Measurements from ENCODE around the gene CYCS. TPM values are rescaled to one million over a fixed set of nuclear protein-coding genes. Genes with fewer than 3 reads are reported as not detected.

The CYCS gene
- total and polyA plus RNA-seq, 4 donors = 94.7 to 271 (median 178) TPM

DNA sequence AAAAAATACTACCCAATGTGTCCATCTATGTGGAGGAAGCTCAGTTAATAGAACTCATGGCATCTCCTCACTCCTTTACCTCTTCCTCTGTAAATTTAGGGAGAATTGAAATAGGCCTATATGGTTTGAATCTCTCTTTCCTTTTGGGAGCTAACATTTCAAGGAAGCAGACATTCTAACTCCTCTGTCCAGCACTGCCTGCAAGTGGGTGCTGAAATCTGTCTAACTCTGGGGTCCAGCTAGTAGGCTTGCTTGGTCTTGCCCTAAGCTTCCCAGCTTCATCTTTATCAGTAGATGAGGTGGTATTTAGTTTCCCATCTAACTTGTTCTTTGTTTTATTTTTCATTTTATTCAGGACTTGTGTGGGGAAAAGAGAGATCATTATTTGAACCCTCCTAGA is 23.2 kb downstream of the CYCS start:
- Histone ChIP-seq H3K36me3 (ENCODE audit: control insufficient read depth, insufficient read depth, low read length) (no peaks in the 10 kb centered on the region), H3K4me3 (ENCODE audit: low read depth, low read length) (no peak overlapping the region), H3K4me1 (ENCODE audit: control insufficient read depth, insufficient read depth, low read length) (no peaks in the 10 kb centered on the region), H3K27me3 (ENCODE audit: control insufficient read depth, insufficient read depth, low read length) (no peaks in the 10 kb centered on the region), H3K9me3 (ENCODE audit: control insufficient read depth, insufficient read depth, low read length) (no peaks in the 10 kb centered on the region), H3K27ac (ENCODE audit: low read depth, low read length) (no peak overlapping the region)
- DNase-seq (ENCODE audit: low read depth in 4 of 6, low spot score in 6 of 6) = no peak

DNA sequence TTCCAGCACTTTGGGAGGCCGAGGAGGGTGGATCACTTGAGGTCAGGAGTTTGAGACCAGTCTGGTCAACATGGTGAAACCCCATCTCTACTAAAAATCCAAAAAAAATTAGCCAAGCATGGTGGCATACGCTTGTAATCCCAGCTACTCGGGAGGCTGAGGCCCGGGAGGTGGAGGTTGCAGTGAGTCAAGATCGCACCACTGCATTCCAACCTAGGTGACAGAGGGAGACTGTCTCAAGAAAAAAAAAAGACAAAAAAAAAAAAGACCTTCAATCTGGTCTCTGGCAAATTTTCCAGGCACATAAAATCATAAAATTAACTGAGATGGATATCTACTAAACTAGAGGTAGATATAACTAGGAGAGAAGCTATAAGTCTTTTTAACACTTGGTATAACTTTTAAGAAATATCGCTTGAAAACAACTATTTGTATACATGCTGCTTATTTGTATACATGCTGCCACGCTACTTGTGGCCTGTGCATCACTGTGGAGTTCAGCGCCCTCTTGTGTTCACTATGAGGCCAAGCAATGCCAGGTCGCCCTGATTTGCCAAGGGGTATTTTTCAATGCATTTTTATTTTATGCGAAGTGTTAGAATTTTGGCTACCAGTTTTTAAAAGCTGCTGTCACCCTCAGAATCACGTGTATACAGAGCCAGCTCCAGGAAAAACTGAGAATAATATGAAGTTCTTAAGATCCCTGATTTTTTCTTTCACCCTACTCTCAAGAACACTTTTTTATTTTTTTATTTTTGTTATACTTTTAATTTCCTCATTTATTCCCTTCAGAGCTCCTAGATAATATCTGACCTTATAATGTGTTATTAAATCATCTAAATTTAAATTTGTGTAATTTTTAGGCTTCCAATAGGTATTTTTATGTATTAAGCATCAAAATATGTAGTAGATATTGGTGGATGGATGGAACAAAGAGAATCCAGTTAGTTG is 26.7 kb downstream of the CYCS start:
- Histone ChIP-seq H3K9me3 (ENCODE audit: control insufficient read depth, insufficient read depth, low read length) (no peaks in the 10 kb centered on the region), H3K4me1 (ENCODE audit: control insufficient read depth, insufficient read depth, low read length) (no peaks in the 10 kb centered on the region), H3K36me3 (ENCODE audit: control insufficient read depth, insufficient read depth, low read length) (no peaks in the 10 kb centered on the region), H3K4me3 (ENCODE audit: low read depth, low read length) (no peak overlapping the region), H3K27me3 (ENCODE audit: control insufficient read depth, insufficient read depth, low read length) (no peaks in the 10 kb centered on the region), H3K27ac (ENCODE audit: low read depth, low read length) (no peak overlapping the region)
- WGBS (ENCODE audit: insufficient coverage) = 80% methylated on average over 1 of the region's 11 CpGs
- peak in 5 of 6 donors; percentile 26 to 92 (median 45) for DNase-seq (ENCODE audit: low read depth in 4 of 6, low spot score in 6 of 6)

DNA sequence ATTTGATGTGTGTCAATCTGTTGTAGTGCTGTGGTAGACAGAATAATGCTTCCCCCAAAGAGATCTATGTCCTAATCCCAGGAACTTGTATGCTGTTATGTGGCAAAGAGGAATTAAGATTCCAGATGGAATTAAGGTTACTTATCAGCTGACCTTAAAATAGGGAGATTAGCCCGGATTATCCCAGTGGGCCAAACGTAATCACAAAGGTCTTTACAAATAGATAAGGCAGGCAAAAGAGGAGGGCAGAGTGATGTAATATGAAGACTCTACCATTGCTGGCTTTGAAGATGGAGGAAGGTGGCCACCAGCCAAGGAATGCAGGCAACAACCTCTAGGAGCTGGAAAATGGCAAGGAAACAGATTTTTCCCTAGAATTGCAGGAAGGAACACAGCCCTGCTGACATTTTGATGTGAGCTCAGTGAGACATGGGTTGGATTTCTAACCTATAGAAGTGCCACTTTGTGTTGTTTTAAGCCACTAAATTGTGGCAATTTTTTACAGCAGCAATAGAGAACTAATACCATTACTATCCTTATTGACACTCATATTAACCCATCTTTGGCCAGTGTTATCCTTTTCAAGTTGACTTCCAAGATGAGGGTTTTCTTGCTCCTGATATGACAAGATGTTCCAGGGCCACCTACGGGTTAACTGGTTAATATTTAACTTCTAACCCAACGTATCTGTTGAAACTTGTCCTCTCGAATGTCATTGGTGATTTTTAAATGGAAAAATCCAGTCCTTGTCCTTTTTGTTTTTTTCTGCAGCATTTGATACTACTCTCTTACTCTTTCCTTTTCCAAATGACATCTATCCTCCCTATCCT is 29.3 kb downstream of the CYCS start:
- DNase-seq (ENCODE audit: low read depth in 4 of 6, low spot score in 6 of 6) = no peak
- Histone ChIP-seq H3K4me3 (ENCODE audit: low read depth, low read length) (no peak overlapping the region), H3K36me3 (ENCODE audit: control insufficient read depth, insufficient read depth, low read length) (no peaks in the 10 kb centered on the region), H3K9me3 (ENCODE audit: control insufficient read depth, insufficient read depth, low read length) (no peaks in the 10 kb centered on the region), H3K27ac (ENCODE audit: low read depth, low read length) (no peak overlapping the region), H3K27me3 (ENCODE audit: control insufficient read depth, insufficient read depth, low read length) (no peaks in the 10 kb centered on the region), H3K4me1 (ENCODE audit: control insufficient read depth, insufficient read depth, low read length) (no peaks in the 10 kb centered on the region)
- WGBS (ENCODE audit: insufficient coverage) = 82% methylated on average over 3 of the region's 5 CpGs

DNA sequence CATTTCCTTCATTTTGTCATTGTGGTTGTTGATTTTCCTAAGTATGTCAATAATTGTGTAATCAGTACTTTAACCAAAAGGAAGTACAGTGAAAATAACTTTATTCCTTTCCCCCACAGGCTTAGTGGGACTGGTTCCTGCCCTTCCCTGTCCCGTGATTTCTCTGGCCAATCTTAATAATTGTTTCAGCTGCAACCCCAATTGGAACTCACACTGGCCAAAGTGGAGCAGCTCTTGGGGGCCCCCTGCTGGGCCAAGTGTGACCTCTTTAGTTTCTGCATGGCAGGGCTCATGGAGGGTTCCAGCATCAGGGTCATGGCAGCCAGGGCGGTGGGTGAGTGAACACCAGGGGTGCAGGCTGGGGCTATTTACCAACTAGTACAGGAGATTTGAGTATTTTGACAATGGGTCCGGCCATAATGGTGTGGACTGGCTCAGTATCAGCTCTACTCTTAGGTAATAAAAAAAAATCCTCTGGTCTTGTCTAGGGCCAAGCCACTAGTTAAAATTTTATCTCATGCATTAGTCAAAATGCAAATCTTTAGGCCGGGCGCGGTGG is 31.7 kb downstream of the CYCS start:
- Histone ChIP-seq H3K9me3 (ENCODE audit: control insufficient read depth, insufficient read depth, low read length) (no peaks in the 10 kb centered on the region), H3K4me3 (ENCODE audit: low read depth, low read length) (no peak overlapping the region), H3K36me3 (ENCODE audit: control insufficient read depth, insufficient read depth, low read length) (no peaks in the 10 kb centered on the region), H3K4me1 (ENCODE audit: control insufficient read depth, insufficient read depth, low read length) (no peaks in the 10 kb centered on the region), H3K27me3 (ENCODE audit: control insufficient read depth, insufficient read depth, low read length) (no peaks in the 10 kb centered on the region), H3K27ac (ENCODE audit: low read depth, low read length) (no peak overlapping the region)
- DNase-seq (ENCODE audit: low read depth in 4 of 6, low spot score in 6 of 6) = peak in 4 of 6 donors; percentile 12 to 69 (median 38)
- WGBS (ENCODE audit: insufficient coverage) = 86% methylated on average over 2 of the region's 6 CpGs

DNA sequence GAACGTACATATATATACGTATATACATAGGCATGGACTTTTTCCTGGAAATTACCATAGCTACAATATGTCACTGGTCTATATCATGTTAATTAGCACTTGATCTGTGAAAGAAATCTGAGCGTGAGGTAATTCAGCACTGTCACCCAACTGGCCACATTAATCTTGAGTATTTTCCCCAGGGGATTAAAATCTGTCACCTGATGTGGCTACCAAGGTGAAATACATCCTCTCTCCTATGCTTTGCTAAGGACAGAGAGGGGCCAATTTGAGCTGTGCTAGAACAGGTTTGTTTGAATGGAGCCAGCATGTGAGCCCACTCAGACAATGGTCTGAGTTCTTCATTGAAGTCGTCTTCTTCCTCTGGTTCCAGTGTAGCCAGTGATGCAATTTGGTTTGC is 33.3 kb downstream of the CYCS start:
- no peak overlapping the region for H3K4me3 ChIP-seq (ENCODE audit: low read depth, low read length)
- no peak overlapping the region for H3K27ac ChIP-seq (ENCODE audit: low read depth, low read length)
- H3K9me3 ChIP-seq (ENCODE audit: control insufficient read depth, insufficient read depth, low read length) = no peaks in the 10 kb centered on the region
- H3K27me3 ChIP-seq (ENCODE audit: control insufficient read depth, insufficient read depth, low read length) = no peaks in the 10 kb centered on the region
- no peaks in the 10 kb centered on the region for H3K36me3 ChIP-seq (ENCODE audit: control insufficient read depth, insufficient read depth, low read length)
- no peaks in the 10 kb centered on the region for H3K4me1 ChIP-seq (ENCODE audit: control insufficient read depth, insufficient read depth, low read length)
- DNase-seq (ENCODE audit: low read depth in 4 of 6, low spot score in 6 of 6) = no peak
- WGBS (ENCODE audit: insufficient coverage) = 45% methylated on average over 1 of the region's 4 CpGs

DNA sequence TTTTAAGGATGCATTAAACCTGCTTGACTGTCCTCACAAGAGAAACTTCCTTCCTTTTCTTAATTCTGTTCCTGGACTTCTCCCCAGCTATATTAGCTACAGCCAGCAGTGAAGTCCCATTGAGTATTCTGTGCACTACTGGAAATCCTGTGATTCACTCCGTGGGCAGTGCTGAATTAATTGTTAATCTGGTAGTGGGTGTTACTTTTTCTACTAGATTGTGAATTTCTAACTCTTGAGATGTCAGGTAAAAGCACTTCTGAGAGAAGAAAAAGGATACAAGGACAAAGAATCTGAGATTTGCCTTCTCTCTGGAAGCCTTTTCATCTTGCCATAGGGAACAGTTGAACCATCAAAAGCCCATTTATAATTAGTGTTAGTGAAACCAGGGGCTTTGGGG is 33.9 kb downstream of the CYCS start:
- no peak overlapping the region for H3K27ac ChIP-seq (ENCODE audit: low read depth, low read length)
- H3K36me3 ChIP-seq (ENCODE audit: control insufficient read depth, insufficient read depth, low read length) = no peaks in the 10 kb centered on the region
- peak in 1 of 6 donors; percentile 49 for DNase-seq (ENCODE audit: low read depth in 4 of 6, low spot score in 6 of 6)
- H3K27me3 ChIP-seq (ENCODE audit: control insufficient read depth, insufficient read depth, low read length) = no peaks in the 10 kb centered on the region
- H3K9me3 ChIP-seq (ENCODE audit: control insufficient read depth, insufficient read depth, low read length) = no peaks in the 10 kb centered on the region
- no peaks in the 10 kb centered on the region for H3K4me1 ChIP-seq (ENCODE audit: control insufficient read depth, insufficient read depth, low read length)
- H3K4me3 ChIP-seq (ENCODE audit: low read depth, low read length) = no peak overlapping the region
- 0% methylated on average over 1 of the region's 1 CpG for WGBS (ENCODE audit: insufficient coverage)

DNA sequence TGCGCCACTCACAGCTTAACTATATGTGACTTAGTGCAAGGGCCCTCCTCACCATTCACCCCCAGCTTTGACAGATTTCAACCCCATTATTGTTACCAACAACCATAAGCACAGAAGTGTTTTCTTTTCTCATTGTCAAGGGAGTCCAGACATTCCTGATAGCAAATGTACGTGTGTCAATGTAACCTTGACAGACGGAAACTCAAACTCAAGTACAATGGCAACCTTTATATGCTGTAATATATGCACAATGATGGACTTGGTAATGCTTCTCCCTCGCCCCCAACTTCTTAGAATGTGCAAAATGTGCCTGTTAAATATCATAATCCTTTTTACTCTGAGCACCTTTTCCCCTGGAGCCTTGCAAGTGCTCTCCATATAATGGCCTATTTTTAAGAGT is 34.7 kb downstream of the CYCS start:
- Histone ChIP-seq H3K4me3 (ENCODE audit: low read depth, low read length) (no peak overlapping the region), H3K27me3 (ENCODE audit: control insufficient read depth, insufficient read depth, low read length) (no peaks in the 10 kb centered on the region), H3K36me3 (ENCODE audit: control insufficient read depth, insufficient read depth, low read length) (no peaks in the 10 kb centered on the region), H3K4me1 (ENCODE audit: control insufficient read depth, insufficient read depth, low read length) (no peaks in the 10 kb centered on the region), H3K9me3 (ENCODE audit: control insufficient read depth, insufficient read depth, low read length) (no peaks in the 10 kb centered on the region), H3K27ac (ENCODE audit: low read depth, low read length) (no peak overlapping the region)
- no CpG with 5 or more reads among the region's 4 CpGs for WGBS (ENCODE audit: insufficient coverage)
- DNase-seq (ENCODE audit: low read depth in 4 of 6, low spot score in 6 of 6) = no peak

DNA sequence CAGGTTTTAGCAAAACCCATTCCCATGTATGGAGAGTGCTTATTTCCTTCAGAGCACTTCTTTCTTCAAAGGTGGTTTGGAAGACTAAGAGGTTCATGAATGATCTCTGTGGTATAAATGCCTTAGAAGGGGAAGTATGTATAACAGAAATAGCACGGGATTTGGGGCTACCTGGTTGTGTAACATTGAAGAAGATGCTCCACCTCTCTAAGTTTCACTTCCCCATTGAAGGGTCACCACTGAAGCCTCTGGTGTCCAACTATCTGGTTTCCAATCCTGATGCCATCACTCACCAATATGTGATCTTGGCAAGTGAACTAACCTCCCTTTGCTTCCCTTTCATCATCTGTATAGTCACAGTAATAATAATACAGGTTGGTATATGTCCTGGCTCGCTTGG is 37.2 kb downstream of the CYCS start:
- no peak overlapping the region for H3K27ac ChIP-seq (ENCODE audit: low read depth, low read length)
- H3K27me3 ChIP-seq (ENCODE audit: control insufficient read depth, insufficient read depth, low read length) = no peaks in the 10 kb centered on the region
- H3K36me3 ChIP-seq (ENCODE audit: control insufficient read depth, insufficient read depth, low read length) = no peaks in the 10 kb centered on the region
- H3K4me3 ChIP-seq (ENCODE audit: low read depth, low read length) = no peak overlapping the region
- H3K4me1 ChIP-seq (ENCODE audit: control insufficient read depth, insufficient read depth, low read length) = no peaks in the 10 kb centered on the region
- WGBS (ENCODE audit: insufficient coverage) = 100% methylated on average over 1 of the region's 2 CpGs
- H3K9me3 ChIP-seq (ENCODE audit: control insufficient read depth, insufficient read depth, low read length) = no peaks in the 10 kb centered on the region
- DNase-seq (ENCODE audit: low read depth in 4 of 6, low spot score in 6 of 6) = no peak

DNA sequence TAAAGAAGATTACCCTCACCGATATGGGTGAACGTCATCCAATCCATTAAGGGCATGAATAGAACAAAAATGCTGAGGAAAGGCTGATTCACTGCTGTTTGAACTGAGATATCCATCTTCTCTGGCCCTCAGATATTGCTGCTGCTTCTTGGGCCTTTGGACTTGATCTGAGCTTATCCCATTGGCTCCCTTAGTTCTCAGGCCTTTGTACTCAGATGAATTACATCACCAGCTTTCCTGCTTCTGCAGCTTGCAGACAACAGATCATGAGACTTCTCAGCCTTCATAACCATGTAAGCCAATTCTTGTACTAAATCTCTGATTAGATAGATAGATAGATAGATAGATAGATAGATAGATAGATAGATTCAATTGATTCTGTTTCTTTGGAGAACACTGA is 40.2 kb downstream of the CYCS start:
- 100% methylated on average over 2 of the region's 2 CpGs for WGBS (ENCODE audit: insufficient coverage)
- no peak for DNase-seq (ENCODE audit: low read depth in 4 of 6, low spot score in 6 of 6)
- no peaks in the 10 kb centered on the region for H3K27me3 ChIP-seq (ENCODE audit: control insufficient read depth, insufficient read depth, low read length)
- no peak overlapping the region for H3K27ac ChIP-seq (ENCODE audit: low read depth, low read length)
- no peaks in the 10 kb centered on the region for H3K9me3 ChIP-seq (ENCODE audit: control insufficient read depth, insufficient read depth, low read length)
- H3K4me3 ChIP-seq (ENCODE audit: low read depth, low read length) = no peak overlapping the region
- H3K36me3 ChIP-seq (ENCODE audit: control insufficient read depth, insufficient read depth, low read length) = no peaks in the 10 kb centered on the region
- no peaks in the 10 kb centered on the region for H3K4me1 ChIP-seq (ENCODE audit: control insufficient read depth, insufficient read depth, low read length)

Measured in spinal cord (tissue), 10 donors.